ENCODE data around the gene C9orf50.

GRCh38 chr9:129590466-129590865 lies 30.4 kb downstream of the C9orf50 start:
- no peak for TF ChIP-seq CTCF (IDR thresholded peaks at IDR 0.05 in 8 of 11, conservative IDR thresholded peaks at IDR 0.05 in 3 of 11)
- no peak for TF ChIP-seq POLR2A (IDR thresholded peaks at IDR 0.05)

All from spleen (tissue), 7 donors.